Measurements from ENCODE around the gene GNAI3.

DNA sequence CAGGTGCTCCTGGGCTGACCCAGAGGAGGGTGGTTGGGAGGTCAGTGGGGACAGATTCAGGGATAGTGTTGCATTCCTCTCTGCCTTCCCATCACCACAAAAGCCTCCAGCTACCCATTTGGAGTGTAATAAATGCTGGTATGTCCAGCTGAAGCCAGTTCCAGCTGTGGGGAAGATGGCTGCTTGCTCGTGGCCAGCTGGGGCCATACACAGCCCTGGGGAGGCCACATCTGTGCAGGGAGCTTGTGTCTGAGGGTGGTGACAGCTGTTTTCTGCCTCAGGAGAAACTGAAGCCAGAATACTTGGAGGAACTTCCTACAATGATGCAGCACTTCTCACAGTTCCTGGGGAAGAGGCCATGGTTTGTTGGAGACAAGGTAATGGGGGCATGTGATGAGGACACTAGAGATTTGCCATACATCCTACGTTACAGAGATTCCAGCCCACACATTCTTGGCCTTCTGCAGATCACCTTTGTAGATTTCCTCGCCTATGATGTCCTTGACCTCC, 110.2 kb downstream of the GNAI3 start:
- TF ChIP-seq, protein P1, sequence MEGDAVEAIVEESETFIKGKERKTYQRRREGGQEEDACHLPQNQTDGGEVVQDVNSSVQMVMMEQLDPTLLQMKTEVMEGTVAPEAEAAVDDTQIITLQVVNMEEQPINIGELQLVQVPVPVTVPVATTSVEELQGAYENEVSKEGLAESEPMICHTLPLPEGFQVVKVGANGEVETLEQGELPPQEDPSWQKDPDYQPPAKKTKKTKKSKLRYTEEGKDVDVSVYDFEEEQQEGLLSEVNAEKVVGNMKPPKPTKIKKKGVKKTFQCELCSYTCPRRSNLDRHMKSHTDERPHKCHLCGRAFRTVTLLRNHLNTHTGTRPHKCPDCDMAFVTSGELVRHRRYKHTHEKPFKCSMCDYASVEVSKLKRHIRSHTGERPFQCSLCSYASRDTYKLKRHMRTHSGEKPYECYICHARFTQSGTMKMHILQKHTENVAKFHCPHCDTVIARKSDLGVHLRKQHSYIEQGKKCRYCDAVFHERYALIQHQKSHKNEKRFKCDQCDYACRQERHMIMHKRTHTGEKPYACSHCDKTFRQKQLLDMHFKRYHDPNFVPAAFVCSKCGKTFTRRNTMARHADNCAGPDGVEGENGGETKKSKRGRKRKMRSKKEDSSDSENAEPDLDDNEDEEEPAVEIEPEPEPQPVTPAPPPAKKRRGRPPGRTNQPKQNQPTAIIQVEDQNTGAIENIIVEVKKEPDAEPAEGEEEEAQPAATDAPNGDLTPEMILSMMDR (IDR thresholded peaks at IDR 0.05; ENCODE audit: poor library complexity), result no peak
- no peak for TF ChIP-seq EZH2 (IDR thresholded peaks at IDR 0.05; ENCODE audit: borderline replicate concordance)
- no peak for TF ChIP-seq EZH2phosphoT487 (IDR thresholded peaks at IDR 0.05; ENCODE audit: low read depth, severe bottlenecking, unreplicated experiment)

All from hepatocyte (in vitro differentiated cells).